ENCODE data around the gene YES1.
"Not testable (repeated sequence)": the region's sequence is repeated elsewhere in the genome, so short reads cannot be mapped to it uniquely, and the experiment has no call there.

The YES1 gene

GRCh38 chr18:785242-785641 lies 26.8 kb downstream of the YES1 start:
- no peak for DNase-seq

GRCh38 chr18:784470-785172 lies 27.4 kb downstream of the YES1 start:
- no peak for DNase-seq

- no peak for DNase-seq
Observed at GRCh38 chr18:778194-778927, 33.7 kb downstream of the YES1 start.

- no peak for DNase-seq
Observed at GRCh38 chr18:777021-777420, 35.0 kb downstream of the YES1 start.

- DNase-seq, result not testable (repeated sequence)
Observed at GRCh38 chr18:776044-776443, 36.0 kb downstream of the YES1 start.

GRCh38 chr18:774811-775210 lies 37.2 kb downstream of the YES1 start:
- no peak for DNase-seq

GRCh38 chr18:773980-774624 lies 37.9 kb downstream of the YES1 start:
- DNase-seq, result no peak

- no peak for DNase-seq
Observed at GRCh38 chr18:770583-770961, 41.5 kb downstream of the YES1 start.

GRCh38 chr18:767961-768360 lies 44.1 kb downstream of the YES1 start:
- DNase-seq, result no peak

- DNase-seq, result no peak
Observed at GRCh38 chr18:767084-767882, 44.8 kb downstream of the YES1 start.

- DNase-seq, result no peak
Observed at GRCh38 chr18:766550-766860, 45.5 kb downstream of the YES1 start.

- DNase-seq, result no peak
Observed at GRCh38 chr18:765764-766549, 46.1 kb downstream of the YES1 start.

- DNase-seq, result not testable (repeated sequence)
Observed at GRCh38 chr18:759864-760263, 52.2 kb downstream of the YES1 start.

- DNase-seq, result no peak
Observed at GRCh38 chr18:755506-755905, 56.5 kb downstream of the YES1 start.

- no peak for DNase-seq
Observed at GRCh38 chr18:754656-755055, 57.4 kb downstream of the YES1 start.

- no peak for DNase-seq
Observed at GRCh38 chr18:750456-750855, 61.6 kb downstream of the YES1 start.

- no peak for DNase-seq
Observed at GRCh38 chr18:744832-745597, 67.0 kb downstream of the YES1 start.

- peak in 1 of 56 donors; percentile 9 for DNase-seq
Observed at GRCh38 chr18:741931-742512, 70.0 kb downstream of the YES1 start.

GRCh38 chr18:732371-732770 lies 79.7 kb downstream of the YES1 start:
- DNase-seq, result no peak

- no peak for DNase-seq
Observed at GRCh38 chr18:731185-731584, 80.9 kb downstream of the YES1 start.
